T-helper 1 cell treated with Interleukin-12 subunit alpha and Interleukin-12 subunit beta and Interleukin-4 antibody, amounts not matched to agents 30 μg/mL and 1 μg/mL, for 36 hours (primary cell): Measurements from ENCODE around the gene PARVG.

Experiments
- H3K27ac Mint-ChIP-seq: one replicate; pipeline ENCODE4 v1.8.0; 2021; ENCODE audit warnings: mild to moderate bottlenecking, mixed read lengths
- H3K27me3 Mint-ChIP-seq: one replicate; pipeline ENCODE4 v1.8.0; 2021; ENCODE audit warnings: low read depth, mixed read lengths
- H3K36me3 Mint-ChIP-seq: one replicate; pipeline ENCODE4 v1.8.0; 2021; ENCODE audit warnings: low read depth, mixed read lengths
- H3K4me1 Mint-ChIP-seq: one replicate; pipeline ENCODE4 v1.8.0; 2021; ENCODE audit warnings: low read depth, mixed read lengths
- H3K4me3 Mint-ChIP-seq: one replicate; pipeline ENCODE4 v1.8.0; 2021; ENCODE audit warnings: mild to moderate bottlenecking, moderate library complexity, mixed read lengths
- H3K9me3 Mint-ChIP-seq: one replicate; pipeline ENCODE4 v1.8.0; 2021; ENCODE audit warnings: mixed read lengths

Gene PARVG

GRCh38 chr22:44256085-44256484 lies 75.4 kb downstream of the PARVG start:
- peaks cover 19% of the 10 kb centered on the region for H3K27me3 Mint-ChIP-seq

DNA sequence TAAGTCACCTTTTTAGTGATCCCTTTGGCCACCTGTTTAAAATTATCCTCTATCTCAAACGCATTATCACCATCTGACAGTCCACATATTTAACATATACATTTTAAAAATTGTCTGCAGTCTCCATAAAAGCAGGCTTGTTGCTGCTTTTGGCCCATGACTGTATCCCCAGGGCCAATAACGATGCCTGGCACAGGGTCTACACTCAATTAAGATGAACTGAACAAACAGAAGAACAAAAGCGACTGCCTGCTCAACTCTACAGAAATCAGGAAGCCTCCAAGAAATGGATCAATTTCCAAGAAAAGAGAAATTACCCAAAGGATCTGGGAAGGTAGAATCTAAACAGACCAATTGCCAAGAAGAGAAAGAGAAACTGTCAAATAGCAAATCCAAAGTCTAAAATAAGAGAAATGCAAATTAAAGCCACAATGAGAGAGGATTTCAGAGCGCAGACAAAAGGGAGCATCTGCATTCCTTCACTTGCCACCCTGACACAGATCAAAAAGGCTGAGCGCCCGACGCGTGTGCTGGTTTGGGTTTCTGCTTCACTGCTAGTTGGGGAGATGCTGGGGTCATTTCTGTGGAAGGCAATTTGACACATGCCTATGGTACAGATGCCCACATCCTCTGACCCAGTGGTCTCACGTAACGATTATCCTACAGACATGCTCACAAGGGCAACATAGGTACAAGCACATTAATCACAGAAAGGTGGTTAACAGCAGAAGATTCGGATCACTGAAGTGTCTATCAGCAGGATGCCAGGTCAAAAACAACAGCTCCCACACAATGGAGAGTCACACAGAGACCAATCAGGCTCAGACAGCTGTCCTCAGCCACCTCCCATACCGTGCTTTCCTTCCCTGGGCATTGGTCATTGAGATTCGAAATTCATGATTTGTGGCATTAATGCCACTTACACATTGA lies 76.1 kb downstream of the PARVG start:
- H3K4me3 Mint-ChIP-seq = no peak overlapping the region
- H3K27ac Mint-ChIP-seq = no peak overlapping the region
- no peaks in the 10 kb centered on the region for H3K36me3 Mint-ChIP-seq
- H3K9me3 Mint-ChIP-seq = no peaks in the 10 kb centered on the region
- H3K27me3 Mint-ChIP-seq = peaks cover 19% of the 10 kb centered on the region
- peaks cover 3% of the 10 kb centered on the region for H3K4me1 Mint-ChIP-seq

More at GRCh38 chr22:44256085-44256484, 75.4 kb downstream of the PARVG start:
- no peak overlapping the region for H3K27ac Mint-ChIP-seq
- peaks cover 3% of the 10 kb centered on the region for H3K4me1 Mint-ChIP-seq
- no peaks in the 10 kb centered on the region for H3K9me3 Mint-ChIP-seq
- H3K36me3 Mint-ChIP-seq = no peaks in the 10 kb centered on the region
- H3K4me3 Mint-ChIP-seq = no peak overlapping the region
